ENCODE results near the gene PDXP.

DNA sequence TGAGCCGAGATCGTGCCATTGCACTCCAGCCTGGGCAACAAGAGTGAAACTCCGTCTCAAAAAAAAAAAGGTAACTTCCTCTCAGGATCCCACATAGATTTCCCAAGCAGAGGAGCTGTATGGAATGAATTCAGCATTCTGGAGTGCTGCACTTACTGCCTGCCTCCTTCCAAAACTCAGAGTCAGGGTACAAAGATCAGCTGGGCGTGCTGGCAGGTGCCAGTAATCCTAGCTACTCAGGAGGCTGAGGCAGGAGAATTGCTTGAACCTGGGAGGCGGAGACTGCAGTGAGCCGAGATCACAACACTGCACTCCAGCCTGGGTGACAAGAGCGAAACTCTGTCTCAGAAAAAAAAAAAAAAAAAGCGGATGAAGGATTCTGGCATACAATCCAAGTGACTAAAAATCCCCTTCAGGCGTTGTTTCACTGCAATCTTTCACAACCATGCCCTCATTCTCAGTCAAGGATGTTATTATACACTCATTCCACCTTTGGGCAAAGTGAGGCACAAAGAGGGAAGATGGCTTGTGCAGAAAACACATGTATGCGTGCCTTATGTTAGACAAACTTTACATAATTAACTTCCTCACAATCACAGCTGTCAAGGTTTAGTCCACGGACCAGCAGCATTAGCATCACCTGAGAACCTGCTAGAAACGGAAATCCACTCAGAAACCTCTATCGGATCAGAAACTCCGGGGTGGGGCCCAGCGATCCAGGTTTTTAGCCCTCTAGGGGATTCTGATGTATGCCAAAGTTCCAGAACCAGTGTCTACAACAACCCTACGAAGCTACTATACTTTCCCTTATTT lies 26.5 kb downstream of the PDXP start:
- TF ChIP-seq POLR2AphosphoS5 (IDR thresholded peaks at IDR 0.05) (no peak), EP300 (conservative IDR thresholded peaks at IDR 0.05; ENCODE audit: poor library complexity, severe bottlenecking) (no peak), RAD21 (conservative IDR thresholded peaks at IDR 0.05) (no peak), EZH2 (IDR thresholded peaks at IDR 0.05; ENCODE audit: borderline replicate concordance, insufficient read depth, low read length, poor library complexity, severe bottlenecking) (no peak), SMC3 (conservative IDR thresholded peaks at IDR 0.05; ENCODE audit: poor library complexity) (no peak)
- TF ChIP-seq, protein P1, sequence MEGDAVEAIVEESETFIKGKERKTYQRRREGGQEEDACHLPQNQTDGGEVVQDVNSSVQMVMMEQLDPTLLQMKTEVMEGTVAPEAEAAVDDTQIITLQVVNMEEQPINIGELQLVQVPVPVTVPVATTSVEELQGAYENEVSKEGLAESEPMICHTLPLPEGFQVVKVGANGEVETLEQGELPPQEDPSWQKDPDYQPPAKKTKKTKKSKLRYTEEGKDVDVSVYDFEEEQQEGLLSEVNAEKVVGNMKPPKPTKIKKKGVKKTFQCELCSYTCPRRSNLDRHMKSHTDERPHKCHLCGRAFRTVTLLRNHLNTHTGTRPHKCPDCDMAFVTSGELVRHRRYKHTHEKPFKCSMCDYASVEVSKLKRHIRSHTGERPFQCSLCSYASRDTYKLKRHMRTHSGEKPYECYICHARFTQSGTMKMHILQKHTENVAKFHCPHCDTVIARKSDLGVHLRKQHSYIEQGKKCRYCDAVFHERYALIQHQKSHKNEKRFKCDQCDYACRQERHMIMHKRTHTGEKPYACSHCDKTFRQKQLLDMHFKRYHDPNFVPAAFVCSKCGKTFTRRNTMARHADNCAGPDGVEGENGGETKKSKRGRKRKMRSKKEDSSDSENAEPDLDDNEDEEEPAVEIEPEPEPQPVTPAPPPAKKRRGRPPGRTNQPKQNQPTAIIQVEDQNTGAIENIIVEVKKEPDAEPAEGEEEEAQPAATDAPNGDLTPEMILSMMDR (IDR thresholded peaks at IDR 0.05; ENCODE audit: poor library complexity, severe bottlenecking): no peak
- TF ChIP-seq, protein P2, sequence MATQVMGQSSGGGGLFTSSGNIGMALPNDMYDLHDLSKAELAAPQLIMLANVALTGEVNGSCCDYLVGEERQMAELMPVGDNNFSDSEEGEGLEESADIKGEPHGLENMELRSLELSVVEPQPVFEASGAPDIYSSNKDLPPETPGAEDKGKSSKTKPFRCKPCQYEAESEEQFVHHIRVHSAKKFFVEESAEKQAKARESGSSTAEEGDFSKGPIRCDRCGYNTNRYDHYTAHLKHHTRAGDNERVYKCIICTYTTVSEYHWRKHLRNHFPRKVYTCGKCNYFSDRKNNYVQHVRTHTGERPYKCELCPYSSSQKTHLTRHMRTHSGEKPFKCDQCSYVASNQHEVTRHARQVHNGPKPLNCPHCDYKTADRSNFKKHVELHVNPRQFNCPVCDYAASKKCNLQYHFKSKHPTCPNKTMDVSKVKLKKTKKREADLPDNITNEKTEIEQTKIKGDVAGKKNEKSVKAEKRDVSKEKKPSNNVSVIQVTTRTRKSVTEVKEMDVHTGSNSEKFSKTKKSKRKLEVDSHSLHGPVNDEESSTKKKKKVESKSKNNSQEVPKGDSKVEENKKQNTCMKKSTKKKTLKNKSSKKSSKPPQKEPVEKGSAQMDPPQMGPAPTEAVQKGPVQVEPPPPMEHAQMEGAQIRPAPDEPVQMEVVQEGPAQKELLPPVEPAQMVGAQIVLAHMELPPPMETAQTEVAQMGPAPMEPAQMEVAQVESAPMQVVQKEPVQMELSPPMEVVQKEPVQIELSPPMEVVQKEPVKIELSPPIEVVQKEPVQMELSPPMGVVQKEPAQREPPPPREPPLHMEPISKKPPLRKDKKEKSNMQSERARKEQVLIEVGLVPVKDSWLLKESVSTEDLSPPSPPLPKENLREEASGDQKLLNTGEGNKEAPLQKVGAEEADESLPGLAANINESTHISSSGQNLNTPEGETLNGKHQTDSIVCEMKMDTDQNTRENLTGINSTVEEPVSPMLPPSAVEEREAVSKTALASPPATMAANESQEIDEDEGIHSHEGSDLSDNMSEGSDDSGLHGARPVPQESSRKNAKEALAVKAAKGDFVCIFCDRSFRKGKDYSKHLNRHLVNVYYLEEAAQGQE (IDR thresholded peaks at IDR 0.05; ENCODE audit: borderline replicate concordance): no peak

All from neural cell (in vitro differentiated cells).